Thoracic aorta (tissue), 2 donors: ENCODE results near the gene ALG1. TPM values are rescaled to one million over a fixed set of nuclear protein-coding genes. Genes with fewer than 3 reads are reported as not detected.
A peak's percentile ranks its signal among the peaks of the same experiment; 100 is the strongest.

ENCODE experiments used
- ATAC-seq: fragments of 150-250 bp; one replicate; pipeline ENCODE4 v1.8.0; 2017; ENCODE audit warnings: low read depth; ENCODE audit not compliant: insufficient number of reproducible peaks, low FRiP score
- DNase-seq: peaks from one replicate; pipeline ENCODE4 v3.0.0-alpha.2; 2020; ENCODE audit warnings: low spot score
- H3K27ac ChIP-seq, 2 donors: fragments of 200-600 bp; sonication (generic); 1 replicate in 1 of 2; 2 replicates in 1 of 2; pipeline ENCODE4 v1.5.1; 2016; ENCODE audit warnings: mild to moderate bottlenecking in 2 of 2, moderate library complexity in 2 of 2
- H3K27me3 ChIP-seq: fragments of 200-600 bp; sonication (generic); replicated peaks from 2 replicates; pipeline ENCODE4 v1.6.0; 2016; ENCODE audit warnings: mild to moderate bottlenecking; ENCODE audit not compliant: insufficient read depth
- H3K36me3 ChIP-seq: fragments of 200-600 bp; sonication (generic); one replicate; pipeline ENCODE4 v1.5.1; 2016
- H3K4me1 ChIP-seq, 2 donors: fragments of 200-600 bp; sonication (generic); 1 replicate in 1 of 2; 2 replicates in 1 of 2; pipeline versions ENCODE4 v1.5.1 to v1.6.0; 2016; ENCODE audit warnings: low read depth in 2 of 2, mild to moderate bottlenecking in 1 of 2; ENCODE audit not compliant: control insufficient read depth in 1 of 2
- H3K4me3 ChIP-seq: fragments of 200-600 bp; sonication (generic); 2 replicates; pipeline ENCODE4 v1.5.1; 2016; ENCODE audit warnings: mild to moderate bottlenecking
- H3K9me3 ChIP-seq: fragments of 200-600 bp; sonication (generic); 2 replicates; pipeline ENCODE4 v1.5.1; 2016
- total RNA-seq, 2 donors: library from RNA; depleted of rRNA; stranded (reverse); fragments of >200 nt; gene quantifications; one replicate each; pipeline versions ENCODE4 v1.1.0 to v1.2.3, GENCODE V29; 2016
- TF ChIP-seq, protein P1 (sequence below): fragments of 200-600 bp; sonication (generic); IDR thresholded peaks from one replicate; pipeline ENCODE4 v1.5.1; 2019; ENCODE audit warnings: antibody characterized with exemption

Gene ALG1, protein sequence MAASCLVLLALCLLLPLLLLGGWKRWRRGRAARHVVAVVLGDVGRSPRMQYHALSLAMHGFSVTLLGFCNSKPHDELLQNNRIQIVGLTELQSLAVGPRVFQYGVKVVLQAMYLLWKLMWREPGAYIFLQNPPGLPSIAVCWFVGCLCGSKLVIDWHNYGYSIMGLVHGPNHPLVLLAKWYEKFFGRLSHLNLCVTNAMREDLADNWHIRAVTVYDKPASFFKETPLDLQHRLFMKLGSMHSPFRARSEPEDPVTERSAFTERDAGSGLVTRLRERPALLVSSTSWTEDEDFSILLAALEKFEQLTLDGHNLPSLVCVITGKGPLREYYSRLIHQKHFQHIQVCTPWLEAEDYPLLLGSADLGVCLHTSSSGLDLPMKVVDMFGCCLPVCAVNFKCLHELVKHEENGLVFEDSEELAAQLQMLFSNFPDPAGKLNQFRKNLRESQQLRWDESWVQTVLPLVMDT
- total RNA-seq, result 10 to 100 TPM; 24.1 to 36.7 TPM

DNA sequence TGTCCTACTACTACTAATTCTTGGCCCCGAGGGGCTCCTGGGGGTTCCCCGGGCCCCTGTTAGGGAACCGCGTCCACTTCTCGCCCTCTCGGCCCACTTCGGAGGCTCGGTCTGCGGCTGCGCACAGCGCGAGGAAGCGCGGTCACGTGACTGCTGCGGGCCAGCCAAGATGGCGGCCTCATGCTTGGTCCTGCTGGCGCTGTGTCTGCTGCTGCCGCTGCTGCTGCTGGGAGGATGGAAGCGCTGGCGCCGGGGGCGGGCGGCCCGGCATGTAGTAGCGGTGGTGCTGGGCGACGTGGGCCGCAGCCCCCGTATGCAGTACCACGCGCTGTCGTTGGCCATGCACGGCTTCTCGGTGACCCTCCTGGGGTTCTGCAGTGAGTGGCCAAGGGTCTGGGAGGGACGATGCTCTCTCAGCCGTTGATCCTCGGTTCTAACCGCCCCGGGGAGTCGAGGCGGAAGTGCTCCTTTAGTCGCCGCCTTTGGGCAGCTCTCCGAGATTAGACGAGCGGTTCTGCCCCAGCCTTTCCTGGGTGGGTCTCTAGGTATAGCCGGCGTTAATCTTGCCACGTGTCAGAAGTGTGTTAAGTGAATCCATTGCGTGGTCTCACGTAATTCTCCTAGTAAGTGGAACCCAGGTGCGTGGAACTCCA, at the start of gene ALG1:
ALG1 (plus strand) TSS at position 163 of the 653 bp plus-strand sequence; CDS start at position 170, 7 bp downstream.
- no peaks in the 10 kb centered on the region for H3K27me3 ChIP-seq
- H3K27ac ChIP-seq, result peak within 1 kb of the TSS; percentile 61 to 80
- ATAC-seq (peak; percentile 80), DNase-seq (peak; percentile 68)
- no peaks in the 10 kb centered on the region for H3K9me3 ChIP-seq
- H3K4me3 ChIP-seq, result peak within 1 kb of the TSS; percentile 80
- TF ChIP-seq, protein P1, sequence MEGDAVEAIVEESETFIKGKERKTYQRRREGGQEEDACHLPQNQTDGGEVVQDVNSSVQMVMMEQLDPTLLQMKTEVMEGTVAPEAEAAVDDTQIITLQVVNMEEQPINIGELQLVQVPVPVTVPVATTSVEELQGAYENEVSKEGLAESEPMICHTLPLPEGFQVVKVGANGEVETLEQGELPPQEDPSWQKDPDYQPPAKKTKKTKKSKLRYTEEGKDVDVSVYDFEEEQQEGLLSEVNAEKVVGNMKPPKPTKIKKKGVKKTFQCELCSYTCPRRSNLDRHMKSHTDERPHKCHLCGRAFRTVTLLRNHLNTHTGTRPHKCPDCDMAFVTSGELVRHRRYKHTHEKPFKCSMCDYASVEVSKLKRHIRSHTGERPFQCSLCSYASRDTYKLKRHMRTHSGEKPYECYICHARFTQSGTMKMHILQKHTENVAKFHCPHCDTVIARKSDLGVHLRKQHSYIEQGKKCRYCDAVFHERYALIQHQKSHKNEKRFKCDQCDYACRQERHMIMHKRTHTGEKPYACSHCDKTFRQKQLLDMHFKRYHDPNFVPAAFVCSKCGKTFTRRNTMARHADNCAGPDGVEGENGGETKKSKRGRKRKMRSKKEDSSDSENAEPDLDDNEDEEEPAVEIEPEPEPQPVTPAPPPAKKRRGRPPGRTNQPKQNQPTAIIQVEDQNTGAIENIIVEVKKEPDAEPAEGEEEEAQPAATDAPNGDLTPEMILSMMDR, result no peak
- H3K4me1 ChIP-seq, result peaks cover 9 to 11% of the 10 kb centered on the region in 2 donors
- H3K36me3 ChIP-seq, result peaks cover 7% of the 10 kb centered on the region

DNA sequence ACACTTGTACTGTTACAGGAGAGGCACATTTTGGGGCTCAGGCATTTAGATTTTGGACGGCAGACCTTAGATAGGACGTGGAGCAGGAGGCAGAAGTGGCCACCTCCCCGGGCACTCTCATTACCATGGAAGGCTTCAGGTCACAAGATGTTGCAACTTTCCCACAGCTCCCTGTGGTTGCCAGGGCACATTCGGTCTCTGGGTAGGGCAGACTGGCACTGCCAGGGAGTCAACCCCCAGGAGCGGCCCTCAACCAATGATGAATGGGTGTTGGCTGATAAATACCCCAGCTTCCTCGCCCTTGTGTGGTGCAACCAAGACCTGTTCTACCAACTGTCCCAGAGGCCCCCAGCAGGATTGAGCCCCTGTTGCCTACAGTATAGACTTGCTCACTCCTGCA, 49.1 kb upstream of the ALG1 start:
- H3K27me3 ChIP-seq, result no peaks in the 10 kb centered on the region
- H3K4me3 ChIP-seq, result no peak overlapping the region
- TF ChIP-seq, protein P1, result no peak
- DNase-seq (no peak), ATAC-seq (no peak)
- H3K27ac ChIP-seq, result no peak overlapping the region
- no peaks in the 10 kb centered on the region for H3K9me3 ChIP-seq
- no peaks in the 10 kb centered on the region for H3K4me1 ChIP-seq
- peaks cover 4% of the 10 kb centered on the region for H3K36me3 ChIP-seq

DNA sequence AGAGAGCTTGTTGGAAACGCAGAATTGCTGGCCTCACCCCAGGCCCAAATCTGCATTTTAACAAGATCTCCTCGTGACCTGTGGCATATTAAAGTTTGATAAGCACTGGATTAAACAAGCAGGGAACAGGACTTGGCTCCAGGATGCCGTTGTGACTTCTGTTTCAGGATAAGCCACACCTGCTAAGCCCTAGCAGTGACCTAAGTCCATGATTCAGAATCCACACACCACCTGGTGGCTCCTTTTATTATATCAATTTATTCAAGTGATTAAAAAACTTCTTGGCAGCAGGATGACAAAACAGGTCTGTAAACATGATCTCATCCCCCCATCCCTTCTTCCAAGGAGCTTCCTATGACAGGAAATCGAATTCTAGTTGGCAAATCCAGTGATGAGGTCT, 47.0 kb upstream of the ALG1 start:
- H3K4me1 ChIP-seq, result no peaks in the 10 kb centered on the region
- no peaks in the 10 kb centered on the region for H3K9me3 ChIP-seq
- H3K27me3 ChIP-seq, result no peaks in the 10 kb centered on the region
- peaks cover 4% of the 10 kb centered on the region for H3K36me3 ChIP-seq
- no peak overlapping the region for H3K4me3 ChIP-seq
- DNase-seq (no peak), ATAC-seq (no peak)
- TF ChIP-seq, protein P1, result no peak
- H3K27ac ChIP-seq, result no peak overlapping the region

DNA sequence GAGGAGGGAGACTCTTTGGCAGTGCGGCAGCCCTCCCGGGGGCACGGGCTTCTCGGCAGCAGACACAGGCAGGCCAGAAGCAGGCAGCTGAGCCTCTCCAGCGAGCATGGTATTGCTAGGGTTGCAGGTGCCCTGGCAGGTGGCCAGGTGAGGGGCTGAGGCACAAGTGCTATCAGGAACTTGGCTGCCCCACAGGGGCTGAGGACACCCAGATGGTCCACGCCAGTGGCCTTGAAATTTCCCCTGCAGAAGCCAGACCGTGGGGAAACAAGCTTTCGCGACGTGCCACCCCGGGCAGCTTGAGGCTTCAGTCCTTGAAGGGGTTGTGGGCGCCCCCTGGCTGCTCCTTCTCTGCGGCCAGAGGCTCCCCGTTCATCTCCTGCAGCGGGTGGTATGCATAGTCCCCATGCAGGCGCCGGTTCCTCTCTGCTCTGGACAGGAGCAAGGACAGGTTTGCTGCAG, 46.4 kb upstream of the ALG1 start:
- no peak overlapping the region for H3K27ac ChIP-seq
- no peaks in the 10 kb centered on the region for H3K4me1 ChIP-seq
- ATAC-seq, result no peak
- DNase-seq, result no peak
- TF ChIP-seq, protein P1, result no peak
- H3K9me3 ChIP-seq, result no peaks in the 10 kb centered on the region
- H3K27me3 ChIP-seq, result no peaks in the 10 kb centered on the region
- peaks cover 4% of the 10 kb centered on the region for H3K36me3 ChIP-seq
- no peak overlapping the region for H3K4me3 ChIP-seq

DNA sequence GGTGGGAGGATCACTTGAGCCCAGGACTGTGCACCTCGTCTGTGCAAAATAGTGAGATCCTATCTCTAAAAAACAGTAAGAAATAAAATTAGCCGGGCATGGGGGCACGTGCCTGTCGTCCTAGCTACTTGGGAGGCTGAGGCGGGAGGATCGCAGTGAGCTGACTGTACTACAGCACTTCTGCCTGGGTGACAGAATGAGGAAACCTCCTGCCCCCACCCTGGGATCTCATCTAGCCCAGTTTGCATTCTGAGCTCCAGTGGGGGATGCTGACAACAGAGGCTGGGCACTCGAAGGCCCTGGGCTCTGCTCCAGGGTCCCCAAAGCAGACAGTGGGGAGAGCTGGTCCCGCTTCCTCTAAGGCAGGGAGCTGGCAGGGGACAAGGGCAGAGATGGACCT, 45.0 kb upstream of the ALG1 start:
- Histone ChIP-seq H3K9me3 (no peaks in the 10 kb centered on the region), H3K4me3 (no peak overlapping the region), H3K27me3 (no peaks in the 10 kb centered on the region), H3K4me1 (no peaks in the 10 kb centered on the region), H3K27ac (no peak overlapping the region), H3K36me3 (peaks cover 4% of the 10 kb centered on the region)
- TF ChIP-seq, protein P1, result no peak
- no peak for DNase-seq
- no peak for ATAC-seq
